ENCODE measurements around the gene MYL6.

GRCh38 chr12:56178347-56178746 is 20.2 kb downstream of the MYL6 start:
- no peak for TF ChIP-seq CTCF (IDR thresholded peaks at IDR 0.05)
- TF ChIP-seq POLR2AphosphoS5 (IDR thresholded peaks at IDR 0.05) = no peak

Data from breast epithelium (tissue), 3 donors.